Breast epithelium (tissue), 3 donors: ENCODE data around the gene HIPK2.

ENCODE experiments used
- CTCF ChIP-seq, 3 donors: fragments of 450-650 bp; IDR thresholded peaks; one replicate each; pipeline ENCODE4 v1.5.1; 2016 to 2017; ENCODE audit warnings: antibody characterized with exemption in 3 of 3, mild to moderate bottlenecking in 3 of 3, moderate library complexity in 3 of 3
- POLR2A ChIP-seq: fragments of 450-650 bp; IDR thresholded peaks from one replicate; pipeline ENCODE4 v1.6.1; 2016; ENCODE audit warnings: antibody characterized with exemption, mild to moderate bottlenecking, moderate library complexity
- POLR2AphosphoS5 ChIP-seq, 3 donors: sonication (generic); formaldehyde crosslinking; IDR thresholded peaks; one replicate each; pipeline ENCODE4 v1.6.1; 2017; ENCODE audit warnings: antibody characterized with exemption in 3 of 3

- TF ChIP-seq POLR2A (no peak), CTCF (IDR thresholded peaks at IDR 0.05) (no peak), POLR2AphosphoS5 (IDR thresholded peaks at IDR 0.05) (no peak)
These were observed 243.7 kb downstream of the HIPK2 start for GRCh38 chr7:139534096-139534495.
